ENCODE data around the gene RBBP8. TPM values are rescaled to one million over a fixed set of nuclear protein-coding genes. Genes with fewer than 3 reads are reported as not detected.

RBBP8 gene
- total RNA-seq, 1 donor from 2014 or later, result 6.7 TPM

- no peaks in the 10 kb centered on the region for H3K9me3 ChIP-seq (replicated peaks)
Measured at GRCh38 chr18:23021623-23022022, 88.5 kb downstream of the RBBP8 start.

GRCh38 chr18:23032030-23032582 lies 99.0 kb downstream of the RBBP8 start:
- H3K27me3 ChIP-seq (ENCODE audit: low read depth), result peaks cover 4% of the 10 kb centered on the region
- DNase-seq, result no peak
- no peaks in the 10 kb centered on the region for H3K9me3 ChIP-seq (replicated peaks)
- H3K4me3 ChIP-seq, result no peak overlapping the region
- no peak overlapping the region for H3K27ac ChIP-seq (replicated peaks)
- no peak for TF ChIP-seq CTCF (IDR thresholded peaks at IDR 0.05; ENCODE audit: borderline replicate concordance)
- intact Hi-C loops (cut with micrococcal nuclease), result no loop called here
- H3K36me3 ChIP-seq, result peaks cover under 1% of the 10 kb centered on the region
- no peaks in the 10 kb centered on the region for H3K4me1 ChIP-seq

More at GRCh38 chr18:23021623-23022022, 88.5 kb downstream of the RBBP8 start:
- DNase-seq, result no peak
- no peaks in the 10 kb centered on the region for H3K27me3 ChIP-seq (ENCODE audit: low read depth)
- intact Hi-C loops (cut with micrococcal nuclease), result no loop called here
- H3K4me1 ChIP-seq, result no peaks in the 10 kb centered on the region
- no peak overlapping the region for H3K4me3 ChIP-seq
- no peak overlapping the region for H3K27ac ChIP-seq (replicated peaks)
- TF ChIP-seq CTCF (IDR thresholded peaks at IDR 0.05; ENCODE audit: borderline replicate concordance), result no peak
- peaks cover 37% of the 10 kb centered on the region for H3K36me3 ChIP-seq

- H3K36me3 ChIP-seq, result no peaks in the 10 kb centered on the region
- no peak overlapping the region for H3K4me3 ChIP-seq
- H3K4me1 ChIP-seq, result no peaks in the 10 kb centered on the region
- DNase-seq, result no peak
- intact Hi-C loops (cut with micrococcal nuclease), result no loop called here
- no peak for TF ChIP-seq CTCF (IDR thresholded peaks at IDR 0.05; ENCODE audit: borderline replicate concordance)
- peaks cover 4% of the 10 kb centered on the region for H3K27me3 ChIP-seq (ENCODE audit: low read depth)
- H3K27ac ChIP-seq (replicated peaks), result no peak overlapping the region
- no peaks in the 10 kb centered on the region for H3K9me3 ChIP-seq (replicated peaks)
Measured at GRCh38 chr18:23033056-23033455, 99.9 kb downstream of the RBBP8 start.

- no peak overlapping the region for H3K27ac ChIP-seq (replicated peaks)
- no peak for DNase-seq
- intact Hi-C loops (cut with micrococcal nuclease), result no loop called here
- no peaks in the 10 kb centered on the region for H3K36me3 ChIP-seq
- no peaks in the 10 kb centered on the region for H3K4me1 ChIP-seq
- H3K4me3 ChIP-seq, result no peak overlapping the region
- H3K27me3 ChIP-seq (ENCODE audit: low read depth), result peaks cover 4% of the 10 kb centered on the region
- no peaks in the 10 kb centered on the region for H3K9me3 ChIP-seq (replicated peaks)
- no peak for TF ChIP-seq CTCF (IDR thresholded peaks at IDR 0.05; ENCODE audit: borderline replicate concordance)
Measured at GRCh38 chr18:23036660-23037201, 103.6 kb downstream of the RBBP8 start.

- Histone ChIP-seq H3K4me3 (no peak overlapping the region), H3K9me3 (replicated peaks) (peaks cover 5% of the 10 kb centered on the region), H3K36me3 (no peaks in the 10 kb centered on the region), H3K27ac (replicated peaks) (no peak overlapping the region), H3K4me1 (no peaks in the 10 kb centered on the region), H3K27me3 (ENCODE audit: low read depth) (peaks cover 4% of the 10 kb centered on the region)
- no peak for TF ChIP-seq CTCF (IDR thresholded peaks at IDR 0.05; ENCODE audit: borderline replicate concordance)
- intact Hi-C loops (cut with micrococcal nuclease), result no loop called here
- DNase-seq, result no peak
Measured at GRCh38 chr18:23037646-23038045, 104.5 kb downstream of the RBBP8 start.
